ENCODE measurements around the gene FXYD7.

DNA sequence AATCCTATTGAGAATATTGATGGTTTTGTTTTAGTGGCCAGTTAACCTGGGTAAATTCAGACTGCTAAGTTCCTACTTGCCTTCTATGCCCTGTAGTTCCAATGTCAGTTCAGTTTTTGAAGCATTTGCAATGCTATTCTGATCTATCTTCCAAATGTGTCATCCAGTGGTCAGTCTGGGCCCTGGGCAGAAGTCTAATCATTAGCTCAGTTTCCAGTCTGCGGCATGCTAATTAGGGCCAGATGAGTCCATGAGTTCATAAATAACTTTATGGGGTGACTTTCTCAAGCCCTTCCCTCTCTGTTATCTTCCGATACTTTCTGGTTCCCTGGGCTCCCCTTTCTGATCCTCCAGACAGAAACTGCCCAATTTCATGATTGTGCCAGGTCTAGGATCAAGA lies 52.8 kb downstream of the FXYD7 start:
- TF ChIP-seq, protein P1, sequence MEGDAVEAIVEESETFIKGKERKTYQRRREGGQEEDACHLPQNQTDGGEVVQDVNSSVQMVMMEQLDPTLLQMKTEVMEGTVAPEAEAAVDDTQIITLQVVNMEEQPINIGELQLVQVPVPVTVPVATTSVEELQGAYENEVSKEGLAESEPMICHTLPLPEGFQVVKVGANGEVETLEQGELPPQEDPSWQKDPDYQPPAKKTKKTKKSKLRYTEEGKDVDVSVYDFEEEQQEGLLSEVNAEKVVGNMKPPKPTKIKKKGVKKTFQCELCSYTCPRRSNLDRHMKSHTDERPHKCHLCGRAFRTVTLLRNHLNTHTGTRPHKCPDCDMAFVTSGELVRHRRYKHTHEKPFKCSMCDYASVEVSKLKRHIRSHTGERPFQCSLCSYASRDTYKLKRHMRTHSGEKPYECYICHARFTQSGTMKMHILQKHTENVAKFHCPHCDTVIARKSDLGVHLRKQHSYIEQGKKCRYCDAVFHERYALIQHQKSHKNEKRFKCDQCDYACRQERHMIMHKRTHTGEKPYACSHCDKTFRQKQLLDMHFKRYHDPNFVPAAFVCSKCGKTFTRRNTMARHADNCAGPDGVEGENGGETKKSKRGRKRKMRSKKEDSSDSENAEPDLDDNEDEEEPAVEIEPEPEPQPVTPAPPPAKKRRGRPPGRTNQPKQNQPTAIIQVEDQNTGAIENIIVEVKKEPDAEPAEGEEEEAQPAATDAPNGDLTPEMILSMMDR (IDR thresholded peaks at IDR 0.05; ENCODE audit: poor library complexity) = no peak
- TF ChIP-seq EZH2 (IDR thresholded peaks at IDR 0.05; ENCODE audit: borderline replicate concordance) = no peak
